GM12801 (cell line): ENCODE measurements around the gene HMOX1.

Source experiments
- CTCF ChIP-seq: IDR thresholded peaks from one replicate; pipeline ENCODE4 v1.5.1; 2011; ENCODE audit warnings: control low read depth; ENCODE audit not compliant: insufficient read length; ENCODE audit errors: extremely low read depth

The HMOX1 gene

GRCh38 chr22:35347462-35347861 is 33.4 kb upstream of the HMOX1 start:
- no peak for TF ChIP-seq CTCF

- TF ChIP-seq CTCF: no peak
Measured at GRCh38 chr22:35348026-35348590, 32.8 kb upstream of the HMOX1 start.

GRCh38 chr22:35348703-35349102 is 32.2 kb upstream of the HMOX1 start:
- no peak for TF ChIP-seq CTCF

GRCh38 chr22:35349368-35349703 is 31.6 kb upstream of the HMOX1 start:
- TF ChIP-seq CTCF: no peak

- TF ChIP-seq CTCF: no peak
Measured at GRCh38 chr22:35349704-35350538, 31.0 kb upstream of the HMOX1 start.

- no peak for TF ChIP-seq CTCF
Measured at GRCh38 chr22:35350539-35351503, 30.1 kb upstream of the HMOX1 start.
